Measurements from ENCODE around the gene MCEMP1.

MCEMP1 gene

DNA sequence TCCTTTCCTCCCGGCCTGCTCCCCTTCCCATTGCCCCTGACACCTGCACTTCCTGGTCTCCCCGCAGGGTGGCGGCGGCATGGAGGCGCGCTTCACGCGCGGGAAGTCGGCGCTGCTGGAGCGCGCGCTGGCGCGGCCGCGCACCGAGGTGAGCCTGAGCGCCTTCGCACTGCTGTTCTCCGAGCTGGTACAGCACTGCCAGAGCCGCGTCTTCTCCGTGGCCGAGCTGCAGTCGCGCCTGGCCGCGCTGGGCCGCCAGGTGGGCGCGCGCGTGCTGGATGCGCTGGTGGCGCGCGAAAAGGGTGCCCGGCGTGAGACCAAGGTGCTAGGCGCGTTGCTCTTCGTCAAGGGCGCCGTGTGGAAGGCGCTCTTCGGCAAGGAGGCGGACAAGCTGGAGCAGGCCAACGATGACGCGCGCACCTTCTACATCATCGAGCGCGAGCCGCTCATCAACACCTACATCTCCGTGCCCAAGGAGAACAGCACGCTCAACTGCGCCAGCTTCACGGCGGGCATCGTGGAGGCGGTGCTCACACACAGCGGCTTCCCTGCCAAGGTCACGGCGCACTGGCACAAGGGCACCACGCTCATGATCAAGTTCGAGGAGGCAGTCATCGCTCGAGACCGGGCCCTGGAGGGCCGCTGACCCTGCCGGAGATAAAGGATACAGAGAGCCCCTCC, 5.4 kb downstream of the MCEMP1 start:
- peak overlapping the region; percentile 99 for H3K4me3 ChIP-seq (ENCODE audit: low read depth, low read length)
- TF ChIP-seq, protein P1, sequence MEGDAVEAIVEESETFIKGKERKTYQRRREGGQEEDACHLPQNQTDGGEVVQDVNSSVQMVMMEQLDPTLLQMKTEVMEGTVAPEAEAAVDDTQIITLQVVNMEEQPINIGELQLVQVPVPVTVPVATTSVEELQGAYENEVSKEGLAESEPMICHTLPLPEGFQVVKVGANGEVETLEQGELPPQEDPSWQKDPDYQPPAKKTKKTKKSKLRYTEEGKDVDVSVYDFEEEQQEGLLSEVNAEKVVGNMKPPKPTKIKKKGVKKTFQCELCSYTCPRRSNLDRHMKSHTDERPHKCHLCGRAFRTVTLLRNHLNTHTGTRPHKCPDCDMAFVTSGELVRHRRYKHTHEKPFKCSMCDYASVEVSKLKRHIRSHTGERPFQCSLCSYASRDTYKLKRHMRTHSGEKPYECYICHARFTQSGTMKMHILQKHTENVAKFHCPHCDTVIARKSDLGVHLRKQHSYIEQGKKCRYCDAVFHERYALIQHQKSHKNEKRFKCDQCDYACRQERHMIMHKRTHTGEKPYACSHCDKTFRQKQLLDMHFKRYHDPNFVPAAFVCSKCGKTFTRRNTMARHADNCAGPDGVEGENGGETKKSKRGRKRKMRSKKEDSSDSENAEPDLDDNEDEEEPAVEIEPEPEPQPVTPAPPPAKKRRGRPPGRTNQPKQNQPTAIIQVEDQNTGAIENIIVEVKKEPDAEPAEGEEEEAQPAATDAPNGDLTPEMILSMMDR (IDR thresholded peaks at IDR 0.05; ENCODE audit: low read depth, low read length): no peak

DNA sequence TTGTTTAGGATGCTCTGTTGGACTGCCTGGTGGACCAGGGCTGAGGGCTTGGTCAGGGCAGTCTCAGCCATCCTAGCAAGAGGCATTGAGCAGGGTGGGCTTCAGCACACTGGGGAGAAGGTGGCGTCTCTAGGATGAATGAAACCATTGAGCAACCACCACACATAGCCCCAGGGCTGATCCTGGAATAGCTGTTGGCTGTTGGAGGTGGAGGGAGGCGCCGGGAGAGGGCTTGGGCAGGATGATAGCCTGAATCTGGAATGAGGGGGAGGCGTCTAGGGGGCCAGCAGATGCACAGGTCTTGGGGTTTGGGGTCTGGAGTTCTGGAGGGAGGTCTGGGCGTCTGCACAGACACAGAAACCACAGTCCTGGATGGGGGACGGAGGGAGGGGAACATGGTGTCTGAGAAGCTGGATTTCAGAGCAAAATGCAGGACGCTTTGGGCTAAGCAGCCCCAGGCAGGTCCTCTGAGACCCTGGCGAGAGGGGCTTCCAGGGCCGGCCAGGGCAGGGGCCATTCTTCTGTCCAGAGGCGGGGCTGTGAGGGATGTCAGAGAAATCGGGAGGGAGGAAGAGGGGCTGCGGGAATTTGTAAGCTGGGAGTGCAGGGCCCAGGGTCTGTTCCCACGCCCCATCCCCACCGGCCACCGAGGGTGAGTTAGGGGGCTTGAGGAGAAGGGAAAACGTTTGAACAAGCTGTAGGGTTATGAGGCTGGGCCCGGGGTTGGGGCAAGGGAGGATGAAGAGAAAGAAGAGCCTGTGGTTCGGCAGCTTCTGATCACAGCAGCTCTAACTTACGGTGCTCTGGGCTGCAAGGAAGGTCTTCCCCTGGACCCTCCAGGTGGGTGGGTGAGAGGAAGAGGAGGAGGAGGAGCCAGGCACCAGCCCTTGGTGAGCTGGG, 8.9 kb downstream of the MCEMP1 start:
- no peak overlapping the region for H3K4me3 ChIP-seq (ENCODE audit: low read depth, low read length)
- TF ChIP-seq, protein P1 (IDR thresholded peaks at IDR 0.05; ENCODE audit: low read depth, low read length): no peak

DNA sequence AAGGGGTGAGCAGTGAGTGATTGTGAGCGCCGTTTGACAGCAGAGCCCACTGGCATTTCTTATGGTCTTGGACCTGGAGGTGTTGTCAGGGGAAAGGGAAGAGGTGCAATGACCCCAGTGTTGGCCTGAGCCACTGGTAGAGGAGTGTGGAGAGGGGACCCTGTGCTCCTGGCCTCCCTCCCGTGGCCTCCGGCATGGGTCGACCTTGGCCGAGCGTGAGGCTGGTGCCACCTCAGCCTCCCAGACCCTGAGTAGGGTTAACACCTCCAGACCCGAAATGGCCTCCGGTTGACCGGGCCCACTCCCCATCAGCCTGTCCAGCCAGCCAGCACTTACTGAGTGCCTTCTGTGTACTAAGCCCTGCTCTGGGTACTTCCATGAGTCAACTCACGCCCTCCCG, 10.3 kb downstream of the MCEMP1 start:
- no peak overlapping the region for H3K4me3 ChIP-seq (ENCODE audit: low read depth, low read length)
- TF ChIP-seq, protein P1 (IDR thresholded peaks at IDR 0.05; ENCODE audit: low read depth, low read length): no peak

DNA sequence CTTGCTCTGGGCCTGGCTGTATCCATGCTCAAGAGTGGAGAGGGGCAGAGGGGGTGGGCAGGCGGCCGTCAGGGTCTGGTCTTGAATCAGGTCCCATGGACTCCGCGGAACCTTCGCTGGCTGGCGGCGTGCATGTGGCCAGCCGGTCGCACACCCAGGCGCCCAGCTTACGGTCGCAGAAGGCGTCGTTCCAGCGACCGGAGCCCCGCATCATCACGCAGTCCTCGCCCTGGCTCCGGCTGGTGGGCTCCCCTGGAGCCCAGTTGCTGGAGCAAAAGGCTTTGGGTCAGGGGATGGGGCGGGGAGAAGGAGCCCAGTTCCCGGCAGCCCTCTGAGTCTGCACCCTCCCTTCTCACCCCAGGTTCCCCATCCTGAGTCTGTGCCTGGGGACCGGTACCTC, 12.3 kb downstream of the MCEMP1 start:
- no peak overlapping the region for H3K4me3 ChIP-seq (ENCODE audit: low read depth, low read length)
- TF ChIP-seq, protein P1 (IDR thresholded peaks at IDR 0.05; ENCODE audit: low read depth, low read length): no peak

DNA sequence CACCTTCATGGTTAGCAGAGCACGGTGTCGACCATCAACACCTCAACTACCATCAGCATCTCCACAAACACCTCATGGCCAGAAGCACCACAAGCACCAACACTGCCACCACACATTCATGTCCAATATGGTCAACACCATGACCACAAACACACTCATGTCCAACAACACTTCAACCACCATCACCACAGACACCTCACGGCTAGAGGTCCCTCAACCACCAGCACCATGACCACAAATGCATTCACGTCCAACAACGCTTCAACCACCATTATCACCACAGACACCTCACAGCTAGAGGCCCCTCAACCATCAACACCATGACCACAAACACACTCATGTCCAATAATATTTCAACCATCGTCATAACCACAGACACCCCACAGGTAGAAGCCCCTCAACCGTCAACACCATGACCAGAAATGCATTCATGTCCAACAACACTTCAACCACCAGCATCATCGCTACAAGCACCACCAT, 13.9 kb downstream of the MCEMP1 start:
- no peak overlapping the region for H3K4me3 ChIP-seq (ENCODE audit: low read depth, low read length)
- TF ChIP-seq, protein P1 (IDR thresholded peaks at IDR 0.05; ENCODE audit: low read depth, low read length): no peak

DNA sequence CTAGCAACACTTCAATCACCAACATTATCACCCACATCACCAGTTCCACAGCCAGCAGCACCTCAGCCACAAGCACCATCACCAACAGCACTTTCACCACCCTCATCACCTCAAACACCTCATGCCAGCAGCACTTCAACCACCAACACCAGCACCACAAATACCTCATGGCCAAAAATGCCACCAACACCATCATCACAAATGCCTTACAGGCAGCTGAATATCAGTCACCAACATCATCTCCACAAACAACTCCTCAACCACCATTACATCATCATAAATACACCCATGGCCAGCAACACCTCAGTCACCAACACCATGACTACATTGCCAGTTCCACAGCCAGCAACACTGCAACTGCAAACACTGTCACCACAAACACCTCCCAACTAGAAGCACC, 14.6 kb downstream of the MCEMP1 start:
- TF ChIP-seq, protein P1 (IDR thresholded peaks at IDR 0.05; ENCODE audit: low read depth, low read length): no peak

More for the DNA sequence above, 14.6 kb downstream of the MCEMP1 start:
- H3K4me3 ChIP-seq (ENCODE audit: low read depth, low read length): no peak overlapping the region
